ENCODE results near the gene TGM6.

The TGM6 gene

GRCh38 chr20:2380601-2381000, at the start of gene TGM6:
TSS of gene TGM6 (plus strand) at chr20:2380901. CDS start at chr20:2380969, 68 bp downstream.
- no peak for DNase-seq

GRCh38 chr20:2331106-2331505, 49.6 kb upstream of the TGM6 start:
- DNase-seq, result no peak

GRCh38 chr20:2331901-2332565, 48.7 kb upstream of the TGM6 start:
- DNase-seq, result no peak

GRCh38 chr20:2332711-2333110, 48.0 kb upstream of the TGM6 start:
- no peak for DNase-seq

- no peak for DNase-seq
Measured at GRCh38 chr20:2333821-2334220, 46.9 kb upstream of the TGM6 start.

GRCh38 chr20:2335096-2335870, 45.4 kb upstream of the TGM6 start:
- no peak for DNase-seq

GRCh38 chr20:2336471-2336870, 44.2 kb upstream of the TGM6 start:
- no peak for DNase-seq

GRCh38 chr20:2337142-2337541, 43.6 kb upstream of the TGM6 start:
- DNase-seq, result no peak

- no peak for DNase-seq
Measured at GRCh38 chr20:2338411-2339066, 42.2 kb upstream of the TGM6 start.

- no peak for DNase-seq
Measured at GRCh38 chr20:2340136-2340535, 40.6 kb upstream of the TGM6 start.

- no peak for DNase-seq
Measured at GRCh38 chr20:2340823-2341222, 39.9 kb upstream of the TGM6 start.

GRCh38 chr20:2341336-2341735, 39.4 kb upstream of the TGM6 start:
- DNase-seq, result no peak

- no peak for DNase-seq
Measured at GRCh38 chr20:2342243-2342642, 38.5 kb upstream of the TGM6 start.

GRCh38 chr20:2346188-2346587, 34.5 kb upstream of the TGM6 start:
- no peak for DNase-seq

GRCh38 chr20:2348336-2348735, 32.4 kb upstream of the TGM6 start:
- DNase-seq, result no peak

- no peak for DNase-seq
Measured at GRCh38 chr20:2349801-2350200, 30.9 kb upstream of the TGM6 start.

GRCh38 chr20:2350606-2351005, 30.1 kb upstream of the TGM6 start:
- DNase-seq, result no peak

GRCh38 chr20:2353231-2353630, 27.5 kb upstream of the TGM6 start:
- no peak for DNase-seq

- no peak for DNase-seq
Measured at GRCh38 chr20:2357114-2357513, 23.6 kb upstream of the TGM6 start.

GRCh38 chr20:2358006-2358405, 22.7 kb upstream of the TGM6 start:
- DNase-seq, result no peak

GRCh38 chr20:2361035-2361593, 19.6 kb upstream of the TGM6 start:
- no peak for DNase-seq

- DNase-seq, result no peak
Measured at GRCh38 chr20:2363187-2363586, 17.5 kb upstream of the TGM6 start.

GRCh38 chr20:2363587-2363986, 17.1 kb upstream of the TGM6 start:
- DNase-seq, result no peak

- DNase-seq, result no peak
Measured at GRCh38 chr20:2364044-2364443, 16.7 kb upstream of the TGM6 start.
